ENCODE data around the gene CCNQ. TPM values are rescaled to one million over a fixed set of nuclear protein-coding genes. Genes with fewer than 3 reads are reported as not detected.

CCNQ gene
- 24.7 TPM for polyA plus RNA-seq (2013, experiment 1 of 2; ENCODE audit: insufficient read length)
- polyA plus RNA-seq (2013, experiment 2 of 2; ENCODE audit: insufficient read length): 22.9 TPM

DNA sequence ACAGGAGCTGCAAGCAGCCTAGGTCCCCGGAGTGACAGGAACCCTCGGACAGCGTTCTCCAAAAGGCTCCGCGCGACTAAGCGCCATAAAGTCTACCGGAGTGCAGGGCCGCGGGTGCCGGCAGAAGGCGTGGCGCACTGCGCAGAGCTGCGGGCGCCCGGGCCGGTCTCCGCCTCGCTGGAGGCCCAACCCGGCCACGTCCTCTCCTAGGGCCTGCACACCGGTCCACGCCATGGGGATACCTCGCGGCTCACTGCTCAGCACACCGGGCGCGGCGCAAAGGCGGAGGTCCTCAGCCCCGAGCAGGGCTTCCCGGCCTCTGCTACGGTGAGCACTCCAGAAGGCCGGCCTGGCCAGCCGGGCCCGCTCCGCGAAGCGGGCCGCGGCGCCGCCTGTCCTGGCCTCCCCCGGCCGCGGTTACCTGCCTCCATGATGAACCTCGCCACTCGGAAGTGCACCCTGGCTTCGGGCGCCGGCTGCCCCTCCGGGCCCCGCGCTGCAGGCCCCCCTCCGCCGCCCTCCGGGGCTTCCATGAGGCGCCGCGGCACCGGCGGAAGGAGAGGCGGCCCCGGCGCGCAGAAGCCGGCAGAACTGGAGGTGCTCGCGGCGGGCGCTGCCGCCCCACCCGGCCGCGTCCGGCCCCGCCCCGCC, at the start of gene CCNQ:
CCNQ (minus strand) TSS at position 599 of the 651 bp plus-strand sequence; CDS start at position 533, 66 bp downstream.
- peak; percentile 12 for DNase-seq

DNA sequence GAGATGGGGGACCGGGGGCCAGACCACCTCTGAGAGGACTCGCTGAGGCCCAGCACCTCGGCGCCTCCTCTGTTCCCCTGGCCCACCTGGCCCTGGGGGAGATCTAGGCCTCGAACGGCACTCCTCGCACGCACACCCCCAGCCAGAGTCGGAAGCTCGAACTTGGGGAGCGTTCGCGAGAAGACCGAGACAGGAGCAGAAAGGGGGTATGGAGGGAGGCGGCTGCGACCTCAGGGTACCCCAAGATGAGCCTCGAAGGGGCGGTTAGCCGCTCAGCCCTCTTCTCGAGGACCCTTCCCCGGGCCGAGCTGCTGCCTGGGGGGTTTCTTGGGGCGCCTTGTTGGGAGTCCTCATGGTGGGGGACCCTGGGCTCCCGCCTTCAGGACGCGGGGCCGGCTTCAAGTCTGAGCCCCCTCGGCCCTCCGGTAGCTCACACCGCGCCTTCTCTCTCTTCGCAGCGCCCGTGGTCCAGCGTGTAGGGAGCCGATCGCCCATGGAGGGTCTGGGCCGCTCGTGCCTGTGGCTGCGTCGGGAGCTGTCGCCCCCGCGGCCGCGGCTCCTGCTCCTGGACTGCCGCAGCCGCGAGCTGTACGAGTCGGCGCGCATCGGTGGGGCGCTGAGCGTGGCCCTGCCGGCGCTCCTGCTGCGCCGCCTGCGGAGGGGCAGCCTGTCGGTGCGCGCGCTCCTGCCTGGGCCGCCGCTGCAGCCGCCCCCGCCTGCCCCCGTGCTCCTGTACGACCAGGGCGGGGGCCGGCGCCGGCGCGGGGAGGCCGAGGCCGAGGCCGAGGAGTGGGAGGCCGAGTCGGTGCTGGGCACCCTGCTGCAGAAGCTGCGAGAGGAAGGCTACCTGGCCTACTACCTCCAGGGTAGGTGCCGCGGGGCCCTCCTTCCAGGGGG, 48.8 kb upstream of the CCNQ start:
- DNase-seq: no peak

DNA sequence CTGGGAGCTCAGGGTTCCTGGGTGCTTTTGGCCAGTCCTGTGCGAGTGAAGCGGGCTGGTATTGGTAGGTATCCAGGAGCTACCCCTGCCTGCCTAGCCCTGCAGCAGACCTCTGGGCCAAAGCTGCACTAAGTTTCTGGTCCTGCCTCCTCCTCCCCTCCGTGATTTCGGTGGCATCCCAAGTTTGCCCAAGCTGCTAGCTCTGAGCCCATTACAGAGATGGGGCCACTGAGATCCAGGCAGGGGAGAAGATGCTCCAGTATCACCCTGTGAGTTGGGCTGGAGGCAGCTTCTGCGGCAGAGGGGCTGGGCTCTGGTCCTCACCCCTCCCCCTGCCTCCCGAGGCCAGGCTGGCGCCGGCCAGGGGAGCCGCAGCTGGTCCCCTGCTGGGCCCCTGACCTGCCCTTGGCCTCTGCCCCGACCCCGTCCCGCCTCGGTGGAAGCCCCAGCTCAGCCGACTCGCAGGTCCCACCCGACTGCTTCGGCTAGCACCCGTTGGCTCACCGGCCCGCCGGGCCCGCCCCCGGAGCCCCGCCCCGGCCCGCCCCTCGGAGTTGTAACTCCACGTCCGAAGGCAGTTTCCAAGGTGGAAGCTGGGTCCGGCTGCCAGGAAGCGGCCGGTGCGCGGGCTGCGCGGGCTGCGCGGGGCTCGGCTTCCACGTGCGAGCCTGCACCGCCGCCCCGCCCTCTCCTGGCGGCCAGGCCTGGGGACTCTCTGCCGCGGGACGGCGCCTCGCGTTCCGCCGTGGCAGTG, 47.9 kb upstream of the CCNQ start, which contains the start of gene DUSP9:
DUSP9 (plus strand) TSS at position 584 of the 754 bp plus-strand sequence. CDS start 751 bp downstream, outside the sequence.
- no peak for DNase-seq

DNA sequence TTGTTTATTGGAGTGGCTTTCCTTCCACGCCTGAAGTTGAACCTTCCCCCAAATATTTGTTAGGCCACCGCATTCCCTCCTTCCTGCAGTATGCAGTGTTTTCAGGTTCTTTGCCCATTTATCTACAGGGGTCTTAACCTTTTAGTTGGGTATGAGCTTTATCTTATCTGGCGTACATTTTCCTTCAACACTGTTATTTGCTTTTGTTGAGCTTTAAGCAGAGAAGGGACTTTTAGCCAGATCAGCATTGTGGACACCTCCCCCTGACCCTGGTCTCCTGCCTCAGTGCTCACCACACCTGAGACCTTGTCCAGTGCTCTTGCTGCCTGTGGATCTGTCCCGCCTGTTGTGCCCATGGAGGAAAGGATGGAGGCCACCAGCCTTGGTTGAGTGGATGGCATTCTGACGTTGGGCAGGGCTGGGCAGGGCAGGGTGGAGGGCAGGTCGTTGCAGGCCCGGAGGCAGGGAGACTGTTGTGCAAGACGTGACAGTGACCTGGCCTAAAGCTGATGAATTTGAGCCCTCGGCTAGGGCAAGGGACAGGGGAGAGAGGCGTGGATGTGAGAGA, 47.1 kb upstream of the CCNQ start:
- DNase-seq: no peak

DNA sequence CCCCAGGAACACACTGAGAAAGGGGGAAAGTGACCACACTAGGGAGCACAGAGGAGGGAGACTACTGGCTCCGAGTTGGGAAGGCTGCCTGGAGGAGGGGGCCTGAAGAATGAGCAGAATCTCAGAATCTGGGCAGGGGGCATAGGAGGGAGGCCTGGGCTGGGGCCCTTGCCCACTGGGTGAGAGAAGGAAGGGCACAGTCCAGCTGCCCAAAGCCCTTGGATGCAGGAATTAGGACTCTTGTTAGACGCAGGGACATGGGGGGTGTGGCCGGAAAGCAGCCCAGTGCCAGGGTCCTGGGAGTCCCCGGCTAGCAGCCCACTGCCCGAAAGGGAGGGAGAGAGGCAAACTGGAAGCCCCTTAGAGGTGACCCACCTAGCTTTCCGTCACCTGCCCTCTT, 46.2 kb upstream of the CCNQ start:
- no peak for DNase-seq

DNA sequence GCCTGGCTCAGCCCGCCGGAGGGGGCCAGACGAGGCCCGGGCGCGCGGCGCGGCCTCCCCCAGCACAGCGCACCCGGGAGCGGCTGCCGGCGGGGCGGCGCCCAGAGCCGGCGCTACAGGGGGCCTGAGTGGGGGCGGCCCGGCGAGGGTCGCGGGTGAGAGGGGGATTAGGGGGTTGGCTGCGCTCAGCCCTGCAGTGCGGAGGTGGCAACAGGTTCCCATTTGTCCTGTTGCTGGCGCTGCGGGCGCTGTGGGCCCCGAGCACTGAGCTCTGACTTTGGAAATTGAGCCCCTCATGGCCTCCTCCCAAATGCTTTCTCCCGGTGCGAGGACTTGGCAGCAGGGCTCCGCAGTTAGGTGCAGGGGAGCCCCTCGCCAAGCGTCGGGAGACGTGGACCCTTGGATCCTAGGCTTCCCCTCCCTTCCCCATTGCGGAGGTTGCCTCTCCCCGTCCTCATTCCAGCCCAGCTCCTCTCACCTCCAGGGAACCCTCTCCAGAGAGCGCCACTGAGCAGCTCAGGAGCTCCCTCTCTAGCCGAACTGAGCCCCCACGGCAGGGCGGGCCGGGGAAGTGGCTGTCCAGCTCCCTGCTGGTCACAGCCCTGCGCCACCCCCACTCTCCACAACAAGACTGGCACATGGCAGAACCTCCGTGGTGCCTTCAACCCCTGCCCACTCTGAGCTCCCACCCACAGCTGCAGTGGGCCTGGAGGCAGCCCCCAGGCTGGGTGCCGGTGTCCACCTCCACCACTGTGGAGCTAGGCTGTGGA, 45.6 kb upstream of the CCNQ start:
- no peak for DNase-seq

DNA sequence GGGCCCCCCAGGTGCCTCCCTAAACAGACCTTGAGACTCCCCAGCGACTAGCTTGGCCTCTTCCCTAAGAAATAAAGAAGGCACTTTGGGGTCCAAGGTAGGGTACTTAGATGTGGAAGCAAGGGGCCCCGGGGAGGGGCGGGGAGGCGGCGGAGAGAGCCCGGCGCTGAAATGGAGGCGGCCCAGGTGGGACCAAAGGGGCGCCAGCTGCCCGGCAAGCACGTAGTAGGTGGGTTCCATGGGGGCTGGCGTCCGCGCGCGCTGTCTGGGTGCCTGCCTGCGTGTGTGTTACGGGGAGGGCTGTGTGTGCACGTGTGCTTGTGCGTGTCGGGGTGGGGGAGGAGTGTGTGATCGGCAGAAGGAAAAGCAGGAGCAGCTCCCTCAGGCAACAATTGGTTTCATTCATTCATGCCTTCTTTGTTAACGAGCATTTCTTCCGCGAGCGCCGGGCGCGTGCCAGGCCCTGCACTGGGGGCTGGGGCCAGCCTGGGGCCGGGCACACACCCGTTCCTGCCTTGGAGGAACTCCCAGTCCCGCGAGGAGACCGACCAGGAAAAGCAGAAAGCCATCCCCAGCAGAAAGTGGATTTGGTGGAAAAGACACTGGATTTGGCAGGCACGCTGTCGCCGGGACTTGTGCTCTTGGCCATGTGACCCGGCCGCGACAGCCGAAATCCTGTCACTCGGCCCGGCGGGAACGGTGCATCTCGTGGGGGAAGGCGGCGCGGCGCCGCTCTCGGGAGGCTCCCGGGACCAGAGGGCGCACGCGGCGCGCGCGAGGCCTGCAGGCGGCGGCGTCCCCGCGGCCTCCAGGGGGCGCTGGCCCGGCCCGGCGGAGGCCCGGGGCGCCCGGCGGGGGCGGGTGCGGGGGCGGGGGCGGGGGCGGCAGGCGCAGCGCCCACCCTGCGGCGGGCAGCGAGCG, 44.8 kb upstream of the CCNQ start:
- no peak for DNase-seq

DNA sequence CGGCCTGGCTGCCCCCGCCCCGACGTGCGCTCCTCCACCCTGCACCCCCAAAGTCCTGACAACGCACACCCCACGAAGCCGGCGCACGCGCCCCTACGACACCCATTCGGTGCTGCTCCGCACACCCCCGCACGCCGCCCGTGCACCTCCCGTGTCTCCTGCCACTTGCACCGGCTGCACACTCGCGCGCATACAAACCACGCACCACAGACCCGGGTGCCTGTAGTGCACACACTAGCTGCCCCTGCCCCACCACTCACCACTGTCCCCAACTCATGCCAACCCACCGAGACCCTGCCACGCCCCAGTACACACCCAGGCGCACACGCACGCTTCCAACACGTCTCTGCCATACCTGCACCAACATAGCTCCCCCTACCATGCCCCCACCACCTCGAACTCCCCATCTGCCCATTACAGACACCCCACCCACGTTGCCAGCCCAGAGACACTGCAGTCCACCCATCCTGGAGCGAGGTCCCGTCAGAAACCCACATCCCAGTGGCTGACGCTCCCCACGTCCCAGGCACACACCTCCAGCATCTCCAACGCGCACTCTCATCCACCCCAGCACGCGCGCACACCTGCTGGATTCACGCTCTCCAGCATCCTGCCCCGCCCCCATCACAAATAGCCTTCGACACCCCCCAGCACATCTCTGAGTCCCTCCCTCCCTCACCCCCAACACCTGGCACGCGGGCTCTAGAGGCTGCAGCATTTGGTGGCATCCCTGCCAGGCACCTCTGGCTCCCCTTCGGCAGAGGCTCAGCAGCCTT, 43.9 kb upstream of the CCNQ start:
- no peak for DNase-seq

DNA sequence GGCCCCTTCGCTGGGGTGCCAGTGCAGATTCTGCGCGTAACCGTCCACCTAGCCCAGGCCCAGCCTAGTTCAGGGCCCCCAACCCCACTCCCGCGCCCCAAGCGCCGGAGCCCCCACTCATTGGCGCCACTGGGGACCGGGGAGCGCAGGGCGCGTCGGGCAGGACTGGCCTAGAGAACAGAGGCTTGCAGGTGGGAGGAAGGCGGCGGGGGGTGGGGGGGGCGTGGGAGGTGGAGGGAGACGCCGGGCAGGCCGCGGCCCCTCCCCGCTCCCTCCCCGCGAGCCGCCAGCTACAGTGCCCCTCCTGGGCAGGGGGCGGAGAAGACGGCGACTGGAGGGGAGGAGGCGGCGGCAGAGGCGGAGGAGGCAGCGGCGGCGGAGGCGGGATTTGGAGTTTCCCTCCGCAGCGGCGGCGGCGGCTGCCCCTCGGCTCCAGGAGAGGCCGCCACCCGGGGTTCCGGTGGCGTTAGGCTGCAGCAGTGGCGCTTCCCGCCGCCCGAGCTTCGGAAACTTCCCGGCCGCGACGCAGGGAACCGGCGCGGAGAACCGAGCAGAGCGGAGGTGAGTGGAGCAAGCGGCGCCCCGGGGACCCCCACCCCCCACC, 43.2 kb upstream of the CCNQ start:
- no peak for DNase-seq

DNA sequence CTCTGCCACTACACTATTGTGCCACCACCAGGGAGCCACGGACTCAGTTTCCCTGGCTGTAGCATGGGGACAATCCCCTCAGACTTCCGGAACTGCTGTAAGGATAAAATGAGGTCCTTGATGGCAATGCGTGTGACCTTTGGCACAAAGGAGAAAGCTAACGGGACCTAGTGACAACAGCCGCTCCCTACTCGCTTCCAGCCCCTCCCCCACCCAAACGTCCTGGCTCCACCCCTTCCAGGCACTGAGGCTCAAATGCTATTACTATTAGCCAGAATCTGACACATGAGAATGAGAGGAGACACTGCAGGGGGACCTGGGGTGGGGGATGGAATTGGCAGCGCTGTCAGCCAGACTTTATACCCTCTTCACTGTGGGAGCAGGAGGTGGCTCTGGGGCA, 42.7 kb upstream of the CCNQ start:
- DNase-seq: no peak

DNA sequence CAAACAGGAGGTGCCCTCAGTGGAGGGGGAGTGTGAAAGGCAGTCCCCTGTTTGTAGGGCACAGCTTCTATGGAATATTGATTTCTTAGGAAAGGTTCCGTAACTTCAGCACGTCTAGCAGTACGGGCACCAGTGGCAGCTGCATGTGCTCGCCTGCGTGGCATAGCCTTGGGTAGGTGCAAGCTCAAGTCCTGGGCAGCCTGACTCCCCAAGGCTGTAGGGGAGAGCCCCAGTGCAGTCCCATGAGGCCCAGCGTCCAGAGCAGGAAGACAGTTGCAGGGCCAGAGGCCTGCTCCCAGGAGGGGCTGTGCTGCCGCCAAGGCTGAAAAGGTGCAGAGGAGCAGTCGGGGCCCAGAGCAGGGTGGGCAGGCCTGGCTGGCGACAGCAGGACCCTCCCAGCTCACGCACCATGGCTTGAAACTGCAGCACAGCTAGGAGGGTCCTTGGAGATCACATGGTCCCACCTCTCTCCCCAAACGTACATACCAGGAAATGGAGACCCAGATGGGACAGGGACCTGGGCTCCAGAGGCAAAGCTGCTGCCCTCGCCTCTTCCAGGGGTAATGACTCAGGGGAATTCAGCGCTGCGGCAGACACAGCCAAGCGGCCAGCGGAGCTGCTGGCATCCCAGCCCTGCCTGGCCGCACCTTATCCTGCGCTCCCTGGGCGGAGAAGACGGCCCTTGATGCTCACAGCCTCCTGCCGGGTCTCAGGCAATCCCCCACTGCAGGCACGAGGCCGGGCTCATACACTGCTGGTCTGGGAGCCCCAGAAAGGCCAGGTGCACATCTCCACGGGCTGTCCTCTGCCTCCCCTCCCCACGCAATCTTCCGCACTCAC, 42.0 kb upstream of the CCNQ start:
- no peak for DNase-seq

DNA sequence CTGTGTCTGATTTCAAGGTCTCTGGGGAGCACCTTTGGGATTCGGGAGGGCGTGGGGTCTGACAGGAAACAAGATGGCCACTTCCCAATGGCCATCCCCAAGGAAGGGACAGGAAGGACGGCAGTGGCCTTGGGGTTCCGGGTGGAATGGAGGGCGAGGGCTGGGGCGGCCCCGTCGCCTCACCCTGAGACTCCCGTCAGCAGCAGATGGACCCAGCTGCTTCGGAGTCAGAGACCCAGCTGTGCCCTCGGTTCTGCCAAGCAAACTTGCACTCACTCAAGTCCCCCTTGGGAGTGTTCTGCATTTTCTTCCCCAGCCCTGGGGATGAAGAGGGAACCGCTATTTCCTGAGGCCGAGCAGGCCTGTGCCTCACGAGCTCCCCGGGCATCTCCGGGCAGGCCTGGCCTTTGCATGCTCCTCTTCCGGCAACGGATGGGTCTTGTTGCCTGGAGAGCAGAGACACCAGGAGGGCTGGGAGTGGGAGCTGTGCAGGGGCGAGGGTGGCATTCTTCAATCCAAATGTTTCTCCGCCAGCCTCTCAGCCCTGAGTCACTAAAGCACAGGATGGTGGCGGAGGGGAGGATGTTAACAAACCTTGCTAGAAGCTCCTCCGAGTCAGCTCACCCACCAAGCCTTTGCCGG, 41.2 kb upstream of the CCNQ start:
- DNase-seq: no peak

DNA sequence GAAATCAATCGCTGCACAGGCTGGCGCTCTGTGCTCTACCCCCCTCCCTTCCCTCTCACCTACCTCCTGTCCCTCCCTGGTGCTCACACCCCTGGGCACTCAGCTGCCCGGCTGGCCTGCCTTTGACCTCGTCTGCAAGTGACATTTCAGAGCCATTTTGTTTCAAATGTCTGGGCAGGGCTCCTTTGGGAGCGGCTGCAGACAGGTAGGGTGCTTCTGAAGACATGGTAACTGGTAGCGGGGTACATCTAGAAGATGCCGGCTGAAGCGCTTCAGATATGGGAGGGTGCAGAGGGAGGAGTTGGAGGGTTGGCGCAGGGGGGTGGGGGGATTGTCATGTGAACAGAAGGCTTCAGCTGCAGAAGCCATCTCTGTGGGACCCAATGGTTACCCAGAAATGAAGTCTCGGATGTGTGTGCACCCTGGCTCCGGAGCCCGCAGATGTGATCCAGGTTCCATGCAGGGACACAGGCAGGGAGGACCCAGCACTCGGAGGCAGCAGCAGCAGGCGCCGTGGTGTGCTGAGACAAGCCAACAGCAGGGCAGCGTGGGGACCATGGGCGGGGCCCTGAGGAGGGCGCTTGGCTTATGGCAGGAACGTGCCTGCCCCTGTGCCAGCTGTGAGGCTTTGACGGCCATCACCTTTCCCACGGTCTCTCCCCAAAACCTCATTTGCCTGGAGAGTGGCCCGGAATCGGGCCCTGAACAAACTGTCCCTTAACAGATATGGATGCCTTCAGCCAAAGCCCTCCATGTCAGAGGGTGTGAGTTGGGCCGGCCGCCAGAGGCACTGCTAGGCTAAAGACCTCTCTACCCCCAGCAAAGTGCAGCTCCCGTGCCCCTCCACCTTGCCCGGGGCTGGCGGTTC, 40.5 kb upstream of the CCNQ start:
- DNase-seq: no peak

DNA sequence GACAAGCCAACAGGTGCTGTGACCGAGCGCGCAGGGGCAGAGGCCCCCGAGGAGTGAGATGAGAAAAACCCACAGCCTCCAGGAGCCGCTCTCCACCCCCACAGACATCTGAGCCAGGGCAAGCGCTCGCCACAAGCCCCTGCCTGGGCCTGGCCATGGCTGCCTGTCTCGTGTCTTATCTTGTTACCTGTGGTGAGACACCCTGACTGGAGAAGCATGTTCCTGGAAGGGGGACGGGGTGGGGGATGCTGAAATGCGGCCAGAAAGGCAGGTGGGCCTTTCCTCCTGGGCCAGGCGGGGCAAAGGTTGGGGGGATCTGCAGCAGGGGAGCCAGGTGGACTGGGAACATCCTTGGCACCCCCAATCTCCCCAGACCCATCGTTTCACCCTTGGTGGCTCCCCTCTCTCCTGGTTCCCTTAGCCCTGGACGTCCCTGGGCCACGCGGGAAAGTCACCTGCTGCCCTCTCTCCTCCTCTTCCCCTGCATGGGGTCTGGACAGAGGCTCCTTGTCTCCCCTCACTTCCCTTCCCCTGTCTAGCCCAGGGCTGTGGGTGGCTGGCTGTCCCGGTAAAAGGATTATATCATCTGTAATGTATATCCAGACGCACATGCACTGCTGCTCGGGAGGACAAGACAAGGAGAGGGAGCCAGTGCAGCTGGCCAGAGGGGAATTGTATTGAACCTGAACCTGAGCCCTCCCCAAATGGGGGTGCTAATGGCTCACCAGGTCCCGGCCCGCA, 39.7 kb upstream of the CCNQ start:
- DNase-seq: no peak

DNA sequence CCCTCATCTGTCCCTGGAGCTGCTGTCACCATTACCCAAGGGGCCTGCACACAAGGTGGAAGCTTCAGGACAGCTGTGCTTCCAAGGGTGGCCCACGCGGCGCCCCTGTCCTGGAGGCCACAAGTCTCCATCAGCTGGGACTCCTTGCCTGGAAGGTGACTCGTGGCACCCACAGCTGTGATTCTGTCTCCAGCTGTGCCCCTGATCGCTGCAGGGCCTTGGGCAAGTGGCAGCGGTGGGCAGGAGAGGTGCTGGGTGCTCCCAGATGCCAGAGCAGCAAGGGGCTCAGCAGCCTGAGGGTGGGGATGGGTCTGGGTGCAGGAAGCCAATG, 39.1 kb upstream of the CCNQ start:
- no peak for DNase-seq

Data from fibroblast of skin of scalp (primary cell).